GM23338 (cell line): ENCODE results near the gene SUMO4. TPM values are rescaled to one million over a fixed set of nuclear protein-coding genes. Genes with fewer than 3 reads are reported as not detected.

ENCODE experiments used
- ATAC-seq: fragments of 200-7000 bp; cut with Tn5 transposase; 3 replicates; pipeline ENCODE4 v1.9.1; 2020
- DNase-seq: peaks from one replicate; pipeline ENCODE4 v3.0.0-alpha.2; 2015; ENCODE audit warnings: low spot score
- H2AFZ ChIP-seq: fragments of 200-600 bp; sonication (generic); 2 replicates; pipeline ENCODE4 v1.8.0; 2016; ENCODE audit warnings: antibody characterized with exemption, mild to moderate bottlenecking, moderate library complexity
- H3F3A ChIP-seq: fragments of 200-600 bp; sonication (generic); replicated peaks from 2 replicates; pipeline ENCODE4 v1.8.0; 2017; ENCODE audit warnings: antibody characterized with exemption, mixed run types, low read depth
- H3K27ac ChIP-seq: fragments of 200-600 bp; sonication (generic); 2 replicates; pipeline ENCODE4 v1.6.1; 2016; ENCODE audit warnings: low read depth
- H3K27me3 ChIP-seq: fragments of 200-600 bp; sonication (generic); 2 replicates; pipeline ENCODE4 v1.8.0; 2016; ENCODE audit warnings: mild to moderate bottlenecking, mixed run types, moderate library complexity; ENCODE audit not compliant: insufficient read depth
- H3K36me3 ChIP-seq: fragments of 200-600 bp; sonication (generic); 2 replicates; pipeline ENCODE4 v1.8.0; 2016; ENCODE audit warnings: mild to moderate bottlenecking; ENCODE audit not compliant: insufficient read depth
- H3K4me1 ChIP-seq: fragments of 200-600 bp; sonication (generic); 2 replicates; pipeline ENCODE4 v1.8.0; 2016; ENCODE audit warnings: mild to moderate bottlenecking, moderate library complexity; ENCODE audit not compliant: insufficient read depth
- H3K4me2 ChIP-seq: fragments of 200-600 bp; sonication (generic); 2 replicates; pipeline ENCODE4 v1.7.1; 2017; ENCODE audit warnings: mixed run types
- H3K4me3 ChIP-seq: fragments of 200-600 bp; sonication (generic); 2 replicates; pipeline ENCODE4 v1.6.1; 2016; ENCODE audit warnings: mixed run types
- H3K79me2 ChIP-seq: fragments of 200-600 bp; sonication (generic); replicated peaks from 2 replicates; pipeline ENCODE4 v1.8.0; 2017; ENCODE audit warnings: mild to moderate bottlenecking; ENCODE audit not compliant: insufficient read depth
- H3K9me2 ChIP-seq: fragments of 200-600 bp; sonication (generic); 2 replicates; pipeline ENCODE4 v1.8.0; 2017; ENCODE audit not compliant: insufficient read depth
- H4K20me1 ChIP-seq: fragments of 200-600 bp; sonication (generic); replicated peaks from 2 replicates; pipeline ENCODE4 v1.8.0; 2017; ENCODE audit warnings: mild to moderate bottlenecking; ENCODE audit not compliant: insufficient read depth
- H3K27ac Mint-ChIP-seq: 2 replicates; pipeline ENCODE4 v1.8.0; 2020; ENCODE audit warnings: inconsistent platforms, mild to moderate bottlenecking, moderate library complexity, mixed read lengths
- H3K27me3 Mint-ChIP-seq: 3 replicates; pipeline ENCODE4 v1.8.0; 2022; ENCODE audit warnings: low read depth, mild to moderate bottlenecking, moderate library complexity, mixed read lengths, inconsistent platforms; ENCODE audit not compliant: insufficient read depth, poor library complexity
- H3K36me3 Mint-ChIP-seq: 3 replicates; pipeline ENCODE4 v1.8.0; 2021; ENCODE audit warnings: low read depth, mild to moderate bottlenecking, inconsistent platforms, moderate library complexity, mixed read lengths
- H3K4me1 Mint-ChIP-seq: 3 replicates; pipeline ENCODE4 v1.8.0; 2020; ENCODE audit warnings: mild to moderate bottlenecking, inconsistent platforms, mixed read lengths
- H3K4me3 Mint-ChIP-seq: 3 replicates; pipeline ENCODE4 v1.8.0; 2021; ENCODE audit warnings: moderate library complexity, mild to moderate bottlenecking, inconsistent platforms, mixed read lengths
- H3K9me3 Mint-ChIP-seq: 3 replicates; pipeline ENCODE4 v1.8.0; 2020; ENCODE audit warnings: moderate library complexity, mild to moderate bottlenecking, inconsistent platforms, mixed read lengths
- CREB1 ChIP-seq: fragments of 250-450 bp; sonication (Bioruptor Pico); IDR thresholded peaks from 2 replicates; pipeline ENCODE4 v1.5.0; 2020; ENCODE audit warnings: low read depth, mild to moderate bottlenecking, moderate library complexity
- EZH2phosphoT487 ChIP-seq: fragments of 200-600 bp; sonication (generic); IDR thresholded peaks from one replicate; pipeline ENCODE4 v1.8.1; 2018; ENCODE audit warnings: antibody characterized with exemption; ENCODE audit not compliant: unreplicated experiment
- JUNB ChIP-seq: IDR thresholded peaks from one replicate; pipeline ENCODE4 v1.6.1; 2016; ENCODE audit warnings: antibody characterized with exemption; ENCODE audit not compliant: unreplicated experiment
- NANOG ChIP-seq: IDR thresholded peaks from 2 replicates; pipeline ENCODE4 v1.6.1; 2016; ENCODE audit warnings: antibody characterized with exemption, borderline replicate concordance
- POLR2AphosphoS5 ChIP-seq: IDR thresholded peaks from 2 replicates; pipeline ENCODE4 v1.6.1; 2016; ENCODE audit warnings: antibody characterized with exemption, low read depth
- ZNF114 ChIP-seq: fragments of 250-450 bp; sonication (Bioruptor Pico); IDR thresholded peaks from 2 replicates; pipeline ENCODE4 v1.5.0; 2020; ENCODE audit warnings: mild to moderate bottlenecking, moderate library complexity
- ZNF331 ChIP-seq: fragments of 250-450 bp; sonication (Bioruptor Pico); IDR thresholded peaks from 2 replicates; pipeline ENCODE4 v1.5.0; 2020; ENCODE audit warnings: low read depth, mild to moderate bottlenecking, moderate library complexity
- polyA plus RNA-seq: library from polyadenylated mRNA; unstranded; fragments of >200 nt; fragmentation: Nextera tagmentation; extraction: Ambion mirVana; gene quantifications from 2 replicates; pipeline ENCODE4 v1.2.1, GENCODE V29; 2016
- total RNA-seq: library from RNA; depleted of rRNA; stranded (reverse); fragments of >200 nt; shearing (Covaris generic); gene quantifications from 2 replicates; pipeline ENCODE4 v1.2.3, GENCODE V29; 2014
- TF ChIP-seq, protein P1 (sequence below): IDR thresholded peaks from one replicate; pipeline ENCODE4 v1.6.1; 2018; ENCODE audit warnings: antibody characterized with exemption; ENCODE audit not compliant: unreplicated experiment
- TF ChIP-seq, protein P2 (sequence below), 2 experiments: fragments of 200-600 bp in 1 of 2; sonication (generic) in 1 of 2; conservative IDR thresholded peaks; 2 replicates each; pipeline versions ENCODE4 v1.5.1 to v1.6.1; 2016 to 2017; ENCODE audit warnings: antibody characterized with exemption in 2 of 2, low read depth in 2 of 2, mild to moderate bottlenecking in 2 of 2, moderate library complexity in 1 of 2
- TF ChIP-seq, protein P3 (sequence below): IDR thresholded peaks from 2 replicates; pipeline ENCODE4 v1.6.1; 2016; ENCODE audit warnings: antibody characterized with exemption

Gene SUMO4
- total and polyA plus RNA-seq, 2 experiments from 2014 or later = 1.9 to 2.1 TPM

DNA sequence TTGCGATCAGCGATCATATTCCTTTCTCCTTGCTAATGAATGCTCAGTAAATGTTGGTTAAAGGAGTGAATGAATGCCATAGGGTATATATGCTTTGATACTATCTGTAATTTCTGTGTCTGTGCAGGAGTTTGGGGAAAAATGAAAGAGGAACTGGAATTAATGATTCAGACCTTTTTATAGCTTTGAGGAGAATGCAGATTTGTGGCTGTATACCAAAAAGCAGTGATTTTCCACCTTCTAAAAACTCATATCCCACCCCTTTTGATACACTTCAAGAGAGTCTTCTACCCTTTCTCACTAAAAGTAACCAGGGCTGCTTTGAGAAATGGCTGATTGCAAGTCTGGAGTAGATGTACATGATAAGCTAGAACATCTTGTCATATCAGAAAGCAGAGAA, 26.6 kb upstream of the SUMO4 start (continued):
- TF ChIP-seq, protein P1, sequence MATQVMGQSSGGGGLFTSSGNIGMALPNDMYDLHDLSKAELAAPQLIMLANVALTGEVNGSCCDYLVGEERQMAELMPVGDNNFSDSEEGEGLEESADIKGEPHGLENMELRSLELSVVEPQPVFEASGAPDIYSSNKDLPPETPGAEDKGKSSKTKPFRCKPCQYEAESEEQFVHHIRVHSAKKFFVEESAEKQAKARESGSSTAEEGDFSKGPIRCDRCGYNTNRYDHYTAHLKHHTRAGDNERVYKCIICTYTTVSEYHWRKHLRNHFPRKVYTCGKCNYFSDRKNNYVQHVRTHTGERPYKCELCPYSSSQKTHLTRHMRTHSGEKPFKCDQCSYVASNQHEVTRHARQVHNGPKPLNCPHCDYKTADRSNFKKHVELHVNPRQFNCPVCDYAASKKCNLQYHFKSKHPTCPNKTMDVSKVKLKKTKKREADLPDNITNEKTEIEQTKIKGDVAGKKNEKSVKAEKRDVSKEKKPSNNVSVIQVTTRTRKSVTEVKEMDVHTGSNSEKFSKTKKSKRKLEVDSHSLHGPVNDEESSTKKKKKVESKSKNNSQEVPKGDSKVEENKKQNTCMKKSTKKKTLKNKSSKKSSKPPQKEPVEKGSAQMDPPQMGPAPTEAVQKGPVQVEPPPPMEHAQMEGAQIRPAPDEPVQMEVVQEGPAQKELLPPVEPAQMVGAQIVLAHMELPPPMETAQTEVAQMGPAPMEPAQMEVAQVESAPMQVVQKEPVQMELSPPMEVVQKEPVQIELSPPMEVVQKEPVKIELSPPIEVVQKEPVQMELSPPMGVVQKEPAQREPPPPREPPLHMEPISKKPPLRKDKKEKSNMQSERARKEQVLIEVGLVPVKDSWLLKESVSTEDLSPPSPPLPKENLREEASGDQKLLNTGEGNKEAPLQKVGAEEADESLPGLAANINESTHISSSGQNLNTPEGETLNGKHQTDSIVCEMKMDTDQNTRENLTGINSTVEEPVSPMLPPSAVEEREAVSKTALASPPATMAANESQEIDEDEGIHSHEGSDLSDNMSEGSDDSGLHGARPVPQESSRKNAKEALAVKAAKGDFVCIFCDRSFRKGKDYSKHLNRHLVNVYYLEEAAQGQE = no peak
- TF ChIP-seq ZNF331 (CRISPR knock-in tag) = no peak
- no peak for TF ChIP-seq JUNB

DNA sequence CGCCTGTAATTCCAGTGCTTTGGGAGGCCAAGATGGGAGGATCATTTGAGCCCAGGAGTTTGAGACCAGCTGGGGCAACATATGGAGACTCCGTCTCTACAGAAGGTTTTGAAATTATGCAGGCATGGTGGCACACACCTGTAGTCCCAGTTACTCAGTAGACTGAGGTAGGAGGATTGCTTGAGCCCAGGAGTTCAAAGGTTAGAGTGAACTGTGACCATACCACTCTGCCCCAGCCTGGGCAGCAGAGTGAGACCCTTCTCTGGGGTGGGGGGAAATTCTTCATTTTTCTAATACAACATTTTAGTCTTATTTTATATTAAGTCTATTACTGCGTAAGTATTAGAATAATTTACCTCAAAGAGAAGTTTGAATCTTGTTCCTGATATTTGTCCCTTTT, 20.1 kb upstream of the SUMO4 start:
- Histone ChIP-seq H3K9me2 (no peaks in the 10 kb centered on the region; the same call in 1 of the 2 replicates), H4K20me1 (peaks cover 13% of the 10 kb centered on the region; the same call in 1 of the 2 replicates), H3K36me3 (peaks cover 16% of the 10 kb centered on the region; the same call in 1 of the 2 replicates), H3K79me2 (peaks cover 28% of the 10 kb centered on the region), H3K27me3 (no peaks in the 10 kb centered on the region), H2AFZ (no peak overlapping the region), H3F3A (no peaks in the 10 kb centered on the region), H3K4me1 (no peaks in the 10 kb centered on the region), H3K27ac (no peak overlapping the region), H3K4me2 (no peak overlapping the region), H3K4me3 (no peak overlapping the region)
- DNase-seq (no peak), ATAC-seq (no peak)
- Mint-ChIP-seq H3K27me3 (no peaks in the 10 kb centered on the region), H3K27ac (no peak overlapping the region), H3K36me3 (peaks cover 26% of the 10 kb centered on the region), H3K4me3 (no peak overlapping the region), H3K9me3 (no peaks in the 10 kb centered on the region), H3K4me1 (peaks cover 7% of the 10 kb centered on the region; the same call in 2 of the 3 replicates)
- TF ChIP-seq ZNF114 (CRISPR knock-in tag) (no peak), CREB1 (CRISPR knock-in tag) (no peak), NANOG (no peak), JUNB (no peak), EZH2phosphoT487 (peak; percentile 61)
- TF ChIP-seq, protein P2, sequence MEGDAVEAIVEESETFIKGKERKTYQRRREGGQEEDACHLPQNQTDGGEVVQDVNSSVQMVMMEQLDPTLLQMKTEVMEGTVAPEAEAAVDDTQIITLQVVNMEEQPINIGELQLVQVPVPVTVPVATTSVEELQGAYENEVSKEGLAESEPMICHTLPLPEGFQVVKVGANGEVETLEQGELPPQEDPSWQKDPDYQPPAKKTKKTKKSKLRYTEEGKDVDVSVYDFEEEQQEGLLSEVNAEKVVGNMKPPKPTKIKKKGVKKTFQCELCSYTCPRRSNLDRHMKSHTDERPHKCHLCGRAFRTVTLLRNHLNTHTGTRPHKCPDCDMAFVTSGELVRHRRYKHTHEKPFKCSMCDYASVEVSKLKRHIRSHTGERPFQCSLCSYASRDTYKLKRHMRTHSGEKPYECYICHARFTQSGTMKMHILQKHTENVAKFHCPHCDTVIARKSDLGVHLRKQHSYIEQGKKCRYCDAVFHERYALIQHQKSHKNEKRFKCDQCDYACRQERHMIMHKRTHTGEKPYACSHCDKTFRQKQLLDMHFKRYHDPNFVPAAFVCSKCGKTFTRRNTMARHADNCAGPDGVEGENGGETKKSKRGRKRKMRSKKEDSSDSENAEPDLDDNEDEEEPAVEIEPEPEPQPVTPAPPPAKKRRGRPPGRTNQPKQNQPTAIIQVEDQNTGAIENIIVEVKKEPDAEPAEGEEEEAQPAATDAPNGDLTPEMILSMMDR (conservative IDR thresholded peaks at IDR 0.05; ENCODE audit: low read depth in 2 of 2) = no peak

DNA sequence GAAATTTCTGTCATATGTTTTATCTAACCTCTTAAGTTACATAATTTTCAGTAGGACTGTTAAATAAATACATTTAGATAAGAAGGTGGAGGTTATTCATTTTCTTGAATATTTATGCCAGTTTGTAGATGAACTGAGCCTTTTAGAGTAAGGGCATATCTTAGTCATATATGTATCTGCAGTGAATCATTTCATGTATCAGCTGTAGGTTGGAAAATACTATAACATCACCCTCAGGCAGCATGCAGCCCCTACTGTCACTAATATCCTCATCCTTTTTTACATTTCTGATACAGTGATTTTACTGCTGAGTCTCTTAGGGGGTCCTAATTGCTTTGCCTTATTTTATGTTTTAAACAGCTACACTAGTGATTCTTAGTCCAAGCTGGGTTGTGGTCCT, 19.5 kb upstream of the SUMO4 start:
- Histone ChIP-seq H3K4me3 (no peak overlapping the region), H3F3A (no peaks in the 10 kb centered on the region), H3K27ac (no peak overlapping the region), H4K20me1 (peaks cover 13% of the 10 kb centered on the region; the same call in 1 of the 2 replicates), H2AFZ (no peak overlapping the region), H3K4me1 (no peaks in the 10 kb centered on the region), H3K36me3 (peaks cover 16% of the 10 kb centered on the region; the same call in 1 of the 2 replicates), H3K9me2 (no peaks in the 10 kb centered on the region; the same call in 1 of the 2 replicates), H3K4me2 (no peak overlapping the region), H3K79me2 (peaks cover 29% of the 10 kb centered on the region), H3K27me3 (no peaks in the 10 kb centered on the region)
- DNase-seq = no peak
- no peak overlapping the region for H3K27ac Mint-ChIP-seq
- no peaks in the 10 kb centered on the region for H3K9me3 Mint-ChIP-seq
- peaks cover 7% of the 10 kb centered on the region; the same call in 2 of the 3 replicates for H3K4me1 Mint-ChIP-seq
- ATAC-seq = no peak
- no peaks in the 10 kb centered on the region for H3K27me3 Mint-ChIP-seq
- peaks cover 26% of the 10 kb centered on the region for H3K36me3 Mint-ChIP-seq
- TF ChIP-seq, protein P3, sequence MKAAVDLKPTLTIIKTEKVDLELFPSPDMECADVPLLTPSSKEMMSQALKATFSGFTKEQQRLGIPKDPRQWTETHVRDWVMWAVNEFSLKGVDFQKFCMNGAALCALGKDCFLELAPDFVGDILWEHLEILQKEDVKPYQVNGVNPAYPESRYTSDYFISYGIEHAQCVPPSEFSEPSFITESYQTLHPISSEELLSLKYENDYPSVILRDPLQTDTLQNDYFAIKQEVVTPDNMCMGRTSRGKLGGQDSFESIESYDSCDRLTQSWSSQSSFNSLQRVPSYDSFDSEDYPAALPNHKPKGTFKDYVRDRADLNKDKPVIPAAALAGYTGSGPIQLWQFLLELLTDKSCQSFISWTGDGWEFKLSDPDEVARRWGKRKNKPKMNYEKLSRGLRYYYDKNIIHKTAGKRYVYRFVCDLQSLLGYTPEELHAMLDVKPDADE = no peak
- TF ChIP-seq JUNB = no peak
- no peak for TF ChIP-seq NANOG
- no peak for TF ChIP-seq POLR2AphosphoS5
- H3K4me3 Mint-ChIP-seq = no peak overlapping the region
